Gastroesophageal sphincter (tissue), 3 donors: ENCODE measurements around the gene ACSF2.

Experiments
- CTCF ChIP-seq, 4 experiments: fragments of 200-600 bp in 2 of 4; fragments of 450-650 bp in 2 of 4; sonication (generic) in 1 of 4; IDR thresholded peaks; one replicate each; pipeline ENCODE4 v1.5.1; 2017 to 2019; ENCODE audit warnings: antibody characterized with exemption in 4 of 4, mild to moderate bottlenecking in 2 of 4, moderate library complexity in 2 of 4
- EP300 ChIP-seq: sonication (generic); formaldehyde crosslinking; IDR thresholded peaks from one replicate; pipeline ENCODE4 v1.6.1; 2017; ENCODE audit warnings: antibody characterized with exemption, mild to moderate bottlenecking
- POLR2A ChIP-seq, 2 donors: fragments of 450-650 bp; IDR thresholded peaks; one replicate each; pipeline ENCODE4 v1.6.1; 2017; ENCODE audit warnings: antibody characterized with exemption in 2 of 2, mild to moderate bottlenecking in 2 of 2, moderate library complexity in 1 of 2
- POLR2AphosphoS5 ChIP-seq: sonication (generic); formaldehyde crosslinking; IDR thresholded peaks from one replicate; pipeline ENCODE4 v1.6.1; 2017; ENCODE audit warnings: antibody characterized with exemption

GRCh38 chr17:50386510-50386909 is 39.5 kb upstream of the ACSF2 start:
- TF ChIP-seq CTCF (IDR thresholded peaks at IDR 0.05) (no peak), POLR2A (IDR thresholded peaks at IDR 0.05) (no peak), POLR2AphosphoS5 (no peak), EP300 (no peak)
